GM19467 (cell line): ENCODE measurements around the gene C1orf53.
"Not testable (repeated sequence)": the region's sequence is repeated elsewhere in the genome, so short reads cannot be mapped to it uniquely, and the experiment has no call there.

ENCODE experiments used
- ATAC-seq: cut with Tn5 transposase; IDR thresholded peaks from one replicate; pipeline ENCODE4 v1.9.1; 2021; ENCODE audit warnings: mild to moderate bottlenecking, moderate library complexity; ENCODE audit not compliant: unreplicated experiment

C1orf53 gene

GRCh38 chr1:197902454-197903195 lies at the start of gene C1orf53:
C1orf53 (plus strand) TSS chr1:197902630; CDS start chr1:197902650, 20 bp downstream.
- ATAC-seq, result peak; percentile 98

GRCh38 chr1:197855751-197856150 lies 46.7 kb upstream of the C1orf53 start:
- not testable (repeated sequence) for ATAC-seq

DNA sequence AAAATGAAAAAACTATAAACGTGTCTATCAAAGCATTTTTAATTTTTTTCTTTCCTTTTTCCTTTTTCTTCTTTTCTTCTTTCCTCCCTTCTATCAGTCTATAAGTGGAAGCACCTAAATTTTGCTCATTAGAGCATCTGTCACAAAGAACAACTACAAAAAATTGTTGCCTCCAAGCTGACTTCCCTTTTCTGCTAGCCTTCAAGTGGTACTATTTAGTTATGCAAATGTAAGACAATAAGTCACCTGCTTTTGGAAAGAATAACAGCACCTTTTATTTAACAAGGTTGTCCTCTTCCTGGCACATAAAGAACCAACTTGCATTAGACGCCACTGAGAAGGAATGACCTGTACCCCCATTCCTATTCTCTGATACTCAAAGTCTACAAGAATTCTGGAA lies 45.0 kb upstream of the C1orf53 start:
- no peak for ATAC-seq

- no peak for ATAC-seq
Observed at GRCh38 chr1:197859024-197859423, 43.4 kb upstream of the C1orf53 start.

GRCh38 chr1:197862221-197862620 lies 40.2 kb upstream of the C1orf53 start:
- ATAC-seq, result no peak

- ATAC-seq, result no peak
Observed at GRCh38 chr1:197862671-197863070, 39.8 kb upstream of the C1orf53 start.

DNA sequence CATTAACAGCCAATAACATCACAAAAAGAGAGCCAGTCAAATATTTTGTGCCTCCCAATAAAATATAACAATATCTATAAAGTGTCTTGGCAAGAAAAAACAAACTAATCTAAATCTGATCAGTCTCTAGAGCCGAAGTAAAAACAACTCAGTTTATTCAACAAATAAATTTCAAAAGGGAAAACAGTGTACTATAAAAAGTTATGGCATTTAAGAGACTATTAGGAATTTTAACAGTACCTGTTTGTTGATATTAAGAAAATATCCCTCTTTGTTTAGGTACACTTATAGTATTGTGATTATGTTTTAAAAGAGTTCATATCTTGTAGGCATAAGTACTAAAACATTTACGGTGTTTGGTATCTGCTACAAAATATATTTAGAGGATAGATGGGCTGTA lies 36.6 kb upstream of the C1orf53 start:
- no peak for ATAC-seq

DNA sequence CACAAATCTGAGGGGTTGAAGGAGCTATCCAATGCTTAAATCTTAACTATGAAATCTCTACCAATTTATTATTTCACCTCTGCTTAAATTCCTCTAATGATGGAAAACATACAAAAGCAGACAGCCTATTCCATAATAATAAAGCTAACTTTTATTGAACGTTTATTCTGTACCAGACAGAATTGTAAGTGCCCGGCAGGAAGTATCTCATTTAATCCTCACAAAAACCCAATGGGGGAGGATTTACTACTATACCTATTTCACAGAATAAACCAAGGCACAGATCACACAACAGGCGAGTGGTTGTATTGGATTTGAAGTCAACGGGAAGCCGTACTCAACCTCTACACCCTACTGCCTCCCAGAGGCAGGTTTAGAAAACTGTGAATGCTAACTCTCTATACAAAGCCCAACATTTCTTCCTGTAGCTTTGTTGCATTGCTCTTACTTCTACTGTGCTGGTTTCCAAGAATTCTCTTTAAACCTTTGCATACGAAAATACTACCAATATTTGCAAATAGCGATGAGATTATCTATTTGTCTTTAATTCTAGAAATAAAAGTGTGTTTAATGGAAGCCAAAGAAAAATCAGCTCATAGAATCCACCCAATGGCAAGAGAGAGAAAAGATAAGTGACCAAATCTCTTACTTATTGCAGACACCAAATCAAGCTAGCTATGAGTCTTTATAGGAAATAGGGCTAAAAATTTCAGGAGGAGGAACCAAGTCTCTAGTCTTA lies 33.5 kb upstream of the C1orf53 start:
- peak; percentile 93 for ATAC-seq

- ATAC-seq, result no peak
Observed at GRCh38 chr1:197869490-197870077, 32.8 kb upstream of the C1orf53 start.

GRCh38 chr1:197876894-197877293 lies 25.5 kb upstream of the C1orf53 start:
- no peak for ATAC-seq

DNA sequence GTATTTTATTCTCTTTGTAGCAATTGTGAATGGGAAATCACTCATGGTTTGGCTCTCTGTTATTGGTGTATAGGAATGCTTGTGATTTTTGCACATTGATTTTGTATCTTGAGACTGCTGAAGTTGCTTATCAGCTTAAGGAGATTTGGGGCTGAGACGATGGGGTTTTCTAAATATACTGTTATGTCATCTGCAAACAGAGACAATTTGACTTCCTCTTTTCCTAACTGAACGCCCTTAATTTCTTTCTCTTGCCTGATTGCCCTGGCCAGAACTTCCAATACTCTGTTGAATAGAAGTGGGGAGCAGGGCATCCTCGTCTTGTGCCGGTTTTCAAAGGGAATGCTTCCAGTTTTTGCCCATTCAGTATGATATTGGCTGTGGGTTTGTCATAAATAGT lies 22.0 kb upstream of the C1orf53 start:
- not testable (repeated sequence) for ATAC-seq

- not testable (repeated sequence) for ATAC-seq
Observed at GRCh38 chr1:197882241-197882640, 20.2 kb upstream of the C1orf53 start.

GRCh38 chr1:197884173-197884572 lies 18.3 kb upstream of the C1orf53 start:
- ATAC-seq, result no peak

DNA sequence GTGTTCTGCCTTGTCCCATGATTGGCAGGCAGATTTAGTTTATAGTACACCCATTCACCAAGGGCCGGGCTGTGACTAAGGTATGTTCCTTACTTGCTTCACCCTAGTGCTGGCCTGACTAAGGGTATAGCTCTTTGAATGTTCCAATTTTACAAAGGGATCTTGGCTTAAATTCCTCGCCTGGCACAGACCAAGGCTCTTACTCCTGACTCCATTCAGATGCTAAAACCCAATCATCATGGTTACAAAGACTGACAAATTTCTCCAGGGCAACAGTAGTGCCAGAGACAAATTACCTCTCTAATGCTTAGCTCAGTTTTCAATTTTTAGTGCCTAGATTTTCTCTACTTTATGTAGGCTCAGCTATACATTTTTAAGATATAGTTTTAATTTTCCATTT lies 11.5 kb upstream of the C1orf53 start:
- no peak for ATAC-seq

GRCh38 chr1:197892684-197893083 lies 9.7 kb upstream of the C1orf53 start:
- ATAC-seq, result no peak

- ATAC-seq, result no peak
Observed at GRCh38 chr1:197896301-197896700, 6.1 kb upstream of the C1orf53 start.

GRCh38 chr1:197899037-197899436 lies 3.4 kb upstream of the C1orf53 start:
- ATAC-seq, result no peak

GRCh38 chr1:197902131-197902453 lies 338 bp upstream of the C1orf53 start:
- ATAC-seq, result no peak

GRCh38 chr1:197903196-197903514 lies 725 bp downstream of the C1orf53 start:
- no peak for ATAC-seq

DNA sequence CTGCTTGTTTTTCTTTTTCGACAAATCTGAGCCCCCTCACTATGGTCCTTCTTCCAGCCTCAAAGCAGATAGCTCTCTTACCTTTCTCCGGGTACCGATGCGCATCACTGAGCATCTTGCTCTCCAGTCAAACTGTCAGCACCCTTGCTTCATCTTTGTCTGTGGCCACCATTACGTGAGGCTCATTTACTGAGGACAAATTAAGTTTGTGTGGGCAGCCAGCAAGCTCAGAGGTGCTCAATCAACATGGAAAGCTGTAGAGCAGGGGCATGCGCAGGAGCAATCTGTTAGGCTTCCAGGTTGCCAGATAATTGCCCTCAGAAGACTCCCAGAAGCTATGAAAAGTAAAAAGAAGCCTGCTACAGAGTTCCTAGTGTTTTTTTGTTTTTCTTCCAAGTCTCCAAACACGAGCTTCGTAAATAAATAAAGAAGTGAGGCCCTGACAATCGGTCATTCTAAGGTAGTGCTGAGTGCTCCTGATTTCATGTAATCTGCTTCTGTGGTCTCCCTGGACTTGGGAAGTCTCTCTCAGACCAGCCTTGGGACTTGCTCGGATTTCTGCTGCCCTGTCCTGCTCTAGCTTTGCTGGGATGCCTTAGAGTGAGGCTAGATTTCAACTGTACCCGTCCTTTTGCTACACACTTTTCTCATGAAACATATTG lies 1.8 kb downstream of the C1orf53 start:
- no peak for ATAC-seq

DNA sequence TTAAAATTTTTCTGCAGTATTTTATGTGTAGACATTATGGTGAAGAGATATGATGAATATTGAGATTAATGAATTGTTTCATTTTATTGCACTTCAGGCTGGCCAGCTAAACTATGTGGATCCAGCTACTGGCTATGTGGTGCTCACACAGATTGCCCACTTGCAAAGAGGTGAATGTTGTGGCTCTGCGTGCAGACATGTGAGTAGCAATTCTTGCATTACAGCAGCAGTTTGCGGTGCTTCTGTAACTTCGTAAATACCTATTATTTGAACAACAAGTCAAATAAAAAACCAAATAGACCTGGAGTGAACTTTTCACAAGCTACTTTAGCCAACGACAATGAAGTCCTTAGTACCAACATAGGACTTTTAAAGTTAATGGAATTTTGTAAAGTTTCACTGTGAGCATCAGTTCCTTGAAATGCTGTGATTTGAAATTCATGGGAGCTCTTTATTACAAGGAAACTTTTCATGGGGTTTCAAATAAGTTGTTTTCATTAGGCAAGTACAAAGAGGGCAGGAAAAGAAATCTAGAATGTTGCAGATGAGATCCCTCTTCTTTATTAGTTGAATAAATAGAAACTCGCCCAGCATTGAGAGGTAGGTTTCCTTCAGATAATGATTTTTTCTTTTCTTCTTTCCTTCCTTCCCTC lies 3.4 kb downstream of the C1orf53 start:
- ATAC-seq, result no peak
